Loucy (cell line): ENCODE data around the gene RALGDS.

Experiments
- EZH2phosphoT487 ChIP-seq: fragments of 200-600 bp; IDR thresholded peaks from 2 replicates; pipeline ENCODE4 v1.6.1; 2018; ENCODE audit warnings: antibody characterized with exemption, mild to moderate bottlenecking, moderate library complexity, borderline replicate concordance
- TF ChIP-seq, protein P1 (sequence below): fragments of 200-600 bp; sonication (generic); conservative IDR thresholded peaks from 2 replicates; pipeline ENCODE4 v1.5.1; 2014; ENCODE audit warnings: mild to moderate bottlenecking, antibody characterized with exemption, low read length

- TF ChIP-seq, protein P1, sequence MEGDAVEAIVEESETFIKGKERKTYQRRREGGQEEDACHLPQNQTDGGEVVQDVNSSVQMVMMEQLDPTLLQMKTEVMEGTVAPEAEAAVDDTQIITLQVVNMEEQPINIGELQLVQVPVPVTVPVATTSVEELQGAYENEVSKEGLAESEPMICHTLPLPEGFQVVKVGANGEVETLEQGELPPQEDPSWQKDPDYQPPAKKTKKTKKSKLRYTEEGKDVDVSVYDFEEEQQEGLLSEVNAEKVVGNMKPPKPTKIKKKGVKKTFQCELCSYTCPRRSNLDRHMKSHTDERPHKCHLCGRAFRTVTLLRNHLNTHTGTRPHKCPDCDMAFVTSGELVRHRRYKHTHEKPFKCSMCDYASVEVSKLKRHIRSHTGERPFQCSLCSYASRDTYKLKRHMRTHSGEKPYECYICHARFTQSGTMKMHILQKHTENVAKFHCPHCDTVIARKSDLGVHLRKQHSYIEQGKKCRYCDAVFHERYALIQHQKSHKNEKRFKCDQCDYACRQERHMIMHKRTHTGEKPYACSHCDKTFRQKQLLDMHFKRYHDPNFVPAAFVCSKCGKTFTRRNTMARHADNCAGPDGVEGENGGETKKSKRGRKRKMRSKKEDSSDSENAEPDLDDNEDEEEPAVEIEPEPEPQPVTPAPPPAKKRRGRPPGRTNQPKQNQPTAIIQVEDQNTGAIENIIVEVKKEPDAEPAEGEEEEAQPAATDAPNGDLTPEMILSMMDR = peak; percentile 97
- TF ChIP-seq EZH2phosphoT487 = no peak
These were observed 26.6 kb upstream of the RALGDS start for GRCh38 chr9:133147412-133148198.
